NCI-H2107 treated with DMSO at 0.1 percent for 48 hours (cell line): Measurements from ENCODE around the gene WRAP73.
"Not testable (repeated sequence)": the region's sequence is repeated elsewhere in the genome, so short reads cannot be mapped to it uniquely, and the experiment has no call there.

Source experiments
- DNase-seq: peaks from one replicate; lab custom pipeline; 2025; ENCODE audit not compliant: unreplicated experiment; lab: John Stamatoyannopoulos, UW

WRAP73 gene

DNA sequence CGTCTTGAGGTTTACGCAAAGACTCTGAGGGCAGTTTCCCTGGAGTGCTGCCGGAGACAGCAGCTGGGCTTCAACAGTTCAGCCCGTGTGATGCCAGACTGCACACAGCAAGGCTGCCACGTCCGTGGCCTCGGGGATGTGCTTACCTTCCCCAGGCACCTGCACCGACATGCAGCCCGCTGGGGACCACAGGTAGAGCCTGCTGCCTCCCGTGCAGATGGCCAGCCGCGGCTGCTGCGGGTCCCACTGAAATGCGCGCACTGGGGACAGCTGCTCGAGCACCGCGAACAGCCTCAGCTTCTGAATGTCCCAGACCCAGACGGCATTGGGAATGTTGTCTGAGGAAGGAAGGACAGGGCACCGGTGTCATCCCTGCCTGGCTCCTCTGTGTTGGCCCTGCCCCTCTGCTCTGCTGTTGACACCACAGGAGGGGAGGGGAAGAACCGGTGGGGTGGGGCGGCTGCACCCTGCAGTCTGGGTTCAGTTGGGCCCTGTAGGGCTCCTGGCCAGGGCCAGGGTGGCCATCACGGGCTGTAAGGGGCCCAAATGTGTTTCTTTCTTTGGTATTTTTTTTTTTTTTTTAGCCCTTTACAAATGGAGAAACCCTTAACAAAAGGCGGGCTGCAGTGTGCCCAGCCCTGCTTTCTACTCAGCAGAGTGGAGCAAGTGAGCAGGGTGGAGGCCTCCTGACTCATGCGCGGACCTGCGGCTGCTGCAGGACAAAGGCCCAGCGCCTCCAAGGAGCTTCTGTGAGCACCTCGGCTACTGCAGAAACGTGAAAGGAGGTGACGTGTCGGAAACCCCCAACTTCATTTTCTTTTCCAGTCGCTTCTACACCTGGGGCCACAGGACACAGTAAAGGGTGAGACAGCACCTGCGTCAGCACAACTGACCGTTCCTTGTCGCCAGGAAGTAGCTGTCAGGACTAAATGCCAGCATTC lies 18.3 kb downstream of the WRAP73 start:
- DNase-seq: no peak

GRCh38 chr1:3630914-3631313 lies 19.0 kb downstream of the WRAP73 start:
- DNase-seq: no peak

DNA sequence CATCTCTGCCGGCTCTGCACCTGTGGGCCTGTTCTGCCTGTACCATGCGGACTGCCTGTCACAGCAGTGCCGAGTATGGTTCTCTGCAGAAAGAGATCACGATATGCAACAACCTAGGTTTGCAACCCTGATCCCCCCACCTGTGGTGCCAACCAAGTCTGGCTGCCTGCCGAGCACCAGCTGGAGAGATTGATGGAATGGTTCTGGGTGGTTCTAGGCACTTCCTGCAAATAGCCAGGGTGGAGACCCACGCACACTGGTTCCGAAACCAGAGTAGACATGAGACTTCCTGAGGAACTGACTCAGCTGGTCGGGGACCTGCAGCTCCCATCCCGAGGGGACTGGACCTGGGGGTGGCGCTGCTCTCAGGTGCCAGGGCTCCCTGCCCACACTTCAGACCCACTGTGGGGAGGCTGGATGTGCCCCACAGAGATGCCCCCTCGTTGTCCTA lies 19.7 kb downstream of the WRAP73 start:
- no peak for DNase-seq

DNA sequence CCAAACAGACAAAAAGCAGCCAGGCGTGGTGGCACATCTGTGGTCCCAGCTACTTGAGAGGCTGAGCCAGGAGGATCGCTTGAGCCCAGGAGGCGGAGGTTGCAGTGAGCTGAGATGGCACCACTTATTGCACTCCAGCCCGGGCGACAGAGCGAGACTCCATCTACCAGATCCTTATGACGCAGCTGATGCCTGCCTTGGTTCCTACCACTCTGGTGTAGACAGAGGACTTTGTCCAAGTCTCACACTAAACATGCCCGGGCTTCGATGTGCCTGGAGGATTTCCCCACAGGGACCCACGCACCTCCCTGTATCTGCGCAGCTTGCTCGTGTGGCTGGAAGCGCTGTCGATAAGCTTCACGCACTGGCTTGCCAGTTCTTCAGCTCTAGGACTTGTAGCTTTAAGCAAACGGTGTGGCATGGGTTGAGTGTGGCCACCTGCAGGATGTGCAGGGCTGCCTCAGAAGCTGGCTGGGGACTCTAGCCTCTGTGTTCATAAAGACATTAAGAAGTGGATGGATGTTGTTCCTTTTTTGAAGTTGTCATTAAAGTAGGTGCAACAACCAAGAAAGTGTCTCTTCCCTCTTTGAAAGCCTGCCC lies 20.2 kb downstream of the WRAP73 start:
- DNase-seq: no peak

- DNase-seq: no peak
Measured at GRCh38 chr1:3628445-3628844, 21.5 kb downstream of the WRAP73 start.

GRCh38 chr1:3627515-3628253 lies 22.2 kb downstream of the WRAP73 start:
- DNase-seq: no peak

DNA sequence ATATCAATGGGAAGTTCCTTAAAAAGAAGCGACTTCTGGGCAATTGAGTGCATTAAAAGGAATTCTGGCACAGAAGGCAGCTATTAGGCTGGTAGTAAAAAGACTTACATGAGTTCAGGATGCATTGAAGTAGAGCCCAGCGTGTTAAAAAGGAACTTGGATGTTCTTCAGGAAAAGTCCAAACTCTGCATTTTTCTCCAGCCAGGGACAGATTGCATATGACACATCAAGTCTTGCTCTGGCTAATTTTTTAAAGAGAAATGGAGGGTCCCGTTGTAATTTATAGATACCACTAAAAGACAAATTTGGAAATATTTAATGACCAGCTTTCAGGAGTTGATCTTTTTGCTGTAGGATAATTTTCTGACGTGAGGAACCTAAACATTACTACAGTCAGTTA lies 23.9 kb downstream of the WRAP73 start:
- DNase-seq: no peak

- no peak for DNase-seq
Measured at GRCh38 chr1:3625151-3625907, 24.6 kb downstream of the WRAP73 start.

DNA sequence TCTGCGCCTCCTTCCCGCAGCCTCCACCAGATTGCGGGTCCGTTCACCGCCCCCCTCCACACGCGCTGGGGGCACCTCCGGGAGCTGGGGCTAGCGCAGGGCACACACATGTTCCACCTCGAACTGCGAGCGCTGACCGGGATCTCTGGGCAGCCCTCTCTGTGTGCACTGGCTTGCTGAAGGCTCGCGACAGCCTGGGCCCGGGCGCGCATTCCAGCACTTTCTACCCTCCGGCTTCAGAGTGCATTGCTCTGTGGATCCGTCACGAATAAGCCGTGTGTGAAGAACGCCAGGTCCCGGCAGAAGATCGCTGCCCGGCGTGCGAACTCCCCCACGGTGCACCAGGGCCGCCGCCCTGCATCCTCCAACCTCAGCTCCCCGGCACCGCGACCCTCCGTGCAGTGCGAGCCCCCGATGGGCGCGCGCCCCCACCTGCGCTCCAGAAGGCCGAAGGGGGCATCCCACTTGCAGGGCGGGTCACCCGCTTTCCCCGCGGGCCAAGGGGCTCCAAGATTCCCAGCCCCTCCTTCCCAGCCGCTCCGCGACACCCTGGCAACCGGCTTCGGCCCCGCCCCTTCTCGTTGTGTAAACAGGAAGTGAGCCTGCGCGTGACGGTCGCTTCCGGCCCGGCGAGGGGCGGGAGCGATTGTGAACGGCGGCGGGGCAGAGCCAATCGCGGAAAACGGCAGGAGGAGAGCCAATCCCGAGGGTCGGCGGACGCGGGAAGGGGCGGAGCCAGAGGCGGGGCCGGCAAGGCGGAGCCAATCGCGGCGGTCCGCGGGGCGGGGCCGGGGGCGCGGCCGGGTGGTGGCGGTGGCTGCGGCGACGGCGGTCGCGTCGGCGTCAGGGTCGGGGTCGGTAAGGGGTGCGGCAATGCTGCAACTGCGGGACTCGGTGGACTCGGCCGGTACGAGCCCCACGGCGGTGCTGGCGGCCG lies 25.4 kb downstream of the WRAP73 start, which contains the start of gene TPRG1L:
Gene TPRG1L (plus strand): TSS at position 816 of the 937 bp plus-strand sequence. CDS start 58 bp downstream, at position 874.
- peak; percentile 62 for DNase-seq

DNA sequence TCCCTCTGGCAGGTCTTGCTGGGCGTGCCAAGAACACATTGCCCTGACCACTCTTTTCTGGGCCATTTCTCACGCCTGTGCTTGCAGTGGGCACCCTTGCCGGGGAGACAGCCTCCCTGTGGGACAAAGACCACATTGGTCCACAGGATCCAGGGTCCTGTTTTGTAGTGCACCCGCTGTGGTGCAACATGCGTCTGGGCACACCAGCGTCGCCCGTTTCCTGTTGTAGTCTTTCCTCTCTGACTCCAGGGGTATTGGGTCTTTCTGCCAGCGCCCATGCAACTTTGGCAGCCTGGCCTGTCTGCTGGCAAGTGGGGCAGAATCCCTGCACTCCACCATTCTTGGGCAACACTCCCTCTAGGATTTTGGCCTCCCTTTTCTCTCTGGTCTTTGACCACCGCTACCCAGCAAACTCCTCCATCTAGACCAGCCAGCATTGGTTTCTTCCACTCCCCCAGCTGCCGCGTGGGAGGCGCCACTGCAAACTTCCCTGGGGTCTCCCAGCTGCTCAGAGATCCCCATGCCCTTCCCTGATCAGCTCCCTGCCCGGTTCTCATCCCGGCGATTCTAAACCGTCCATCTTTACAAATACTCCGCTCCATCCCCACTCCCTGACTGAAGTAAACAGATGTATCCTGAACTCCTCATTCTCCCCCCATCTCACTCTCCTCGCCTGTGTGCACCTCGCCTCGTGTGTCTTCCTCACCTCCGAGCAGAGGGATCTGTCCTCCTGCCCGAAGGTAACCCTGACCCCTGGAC lies 26.3 kb downstream of the WRAP73 start:
- no peak for DNase-seq

- DNase-seq: not testable (repeated sequence)
Measured at GRCh38 chr1:3622102-3622501, 27.8 kb downstream of the WRAP73 start.

- DNase-seq: not testable (repeated sequence)
Measured at GRCh38 chr1:3621151-3621671, 28.7 kb downstream of the WRAP73 start.

DNA sequence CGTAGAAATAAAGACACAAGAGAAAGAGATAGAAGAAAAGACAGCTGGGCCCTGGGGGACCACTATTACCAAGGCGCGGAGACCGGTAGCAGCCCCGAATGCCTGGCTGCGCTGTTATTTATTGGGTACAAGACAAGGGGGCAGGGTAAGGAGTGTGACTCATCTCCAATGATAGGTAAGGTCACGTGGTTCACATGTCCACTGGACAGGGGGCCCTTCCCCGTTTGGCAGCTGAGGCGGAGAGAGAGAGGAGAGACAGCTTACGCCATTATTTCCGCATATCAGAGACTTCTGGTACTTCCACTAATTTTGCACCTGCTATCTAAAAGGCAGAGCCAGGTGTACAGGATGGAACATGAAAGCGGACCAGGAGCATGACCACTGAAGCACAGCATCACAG lies 29.2 kb downstream of the WRAP73 start:
- no peak for DNase-seq

GRCh38 chr1:3618881-3619671 lies 30.8 kb downstream of the WRAP73 start:
- no peak for DNase-seq

DNA sequence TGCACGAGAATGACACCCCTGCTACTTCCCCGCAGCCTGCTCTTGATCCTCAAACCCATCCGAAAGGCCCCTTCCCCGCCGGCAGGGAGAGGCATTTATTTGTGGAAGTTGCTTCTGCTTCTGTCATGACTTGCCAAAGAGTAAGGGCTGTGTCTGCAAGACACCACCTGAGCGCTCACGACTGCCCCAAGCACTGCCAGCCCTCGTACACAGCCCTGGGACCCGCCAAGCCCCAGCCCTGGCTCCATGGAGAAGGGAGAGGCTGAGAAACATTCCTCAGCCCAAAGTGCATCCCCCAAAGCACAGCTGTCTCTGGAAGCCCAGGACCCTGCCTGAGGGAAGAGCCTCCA lies 31.4 kb downstream of the WRAP73 start:
- no peak for DNase-seq

- no peak for DNase-seq
Measured at GRCh38 chr1:3617806-3618345, 32.0 kb downstream of the WRAP73 start.

- no peak for DNase-seq
Measured at GRCh38 chr1:3616861-3617260, 33.0 kb downstream of the WRAP73 start.
